Fibroblast of skin of left quadriceps (primary cell): Measurements from ENCODE around the gene CFAP57.

Source experiments
- DNase-seq, 2 experiments: peaks; one replicate each; pipeline ENCODE4 v3.0.0-alpha.2; 2013; ENCODE audit warnings: low read depth in 2 of 2

Gene CFAP57

GRCh38 chr1:43277116-43277876 is 105.2 kb downstream of the CFAP57 start:
- no peak for DNase-seq

- no peak for DNase-seq
Measured at GRCh38 chr1:43279161-43279560, 107.0 kb downstream of the CFAP57 start.

GRCh38 chr1:43279666-43280065 is 107.5 kb downstream of the CFAP57 start:
- DNase-seq = no peak

GRCh38 chr1:43280692-43281091 is 108.6 kb downstream of the CFAP57 start:
- DNase-seq = no peak

GRCh38 chr1:43282220-43283195 is 110.4 kb downstream of the CFAP57 start:
- no peak for DNase-seq

GRCh38 chr1:43284065-43284464 is 111.9 kb downstream of the CFAP57 start:
- DNase-seq = no peak

- no peak for DNase-seq
Measured at GRCh38 chr1:43284546-43285110, 112.5 kb downstream of the CFAP57 start.

- no peak for DNase-seq
Measured at GRCh38 chr1:43285269-43285990, 113.3 kb downstream of the CFAP57 start, which contains the start of gene C1orf210. Gene C1orf210, minus strand, starts transcription at chr1:43285581. Its CDS starts 2,311 bp downstream, at chr1:43283270.

- no peak for DNase-seq
Measured at GRCh38 chr1:43286115-43286514, 114.0 kb downstream of the CFAP57 start.

GRCh38 chr1:43286533-43286932 is 114.4 kb downstream of the CFAP57 start:
- DNase-seq = no peak

- DNase-seq = no peak
Measured at GRCh38 chr1:43288058-43288784, 116.1 kb downstream of the CFAP57 start.

- DNase-seq = no peak
Measured at GRCh38 chr1:43288785-43289706, 116.9 kb downstream of the CFAP57 start.

GRCh38 chr1:43292216-43292615 is 120.1 kb downstream of the CFAP57 start:
- no peak for DNase-seq

GRCh38 chr1:43292679-43293078 is 120.5 kb downstream of the CFAP57 start:
- DNase-seq = no peak

GRCh38 chr1:43293176-43293575 is 121.0 kb downstream of the CFAP57 start:
- DNase-seq = no peak

- DNase-seq = no peak
Measured at GRCh38 chr1:43293896-43294760, 122.0 kb downstream of the CFAP57 start.

GRCh38 chr1:43294761-43295160 is 122.6 kb downstream of the CFAP57 start:
- no peak for DNase-seq

GRCh38 chr1:43296207-43296606 is 124.1 kb downstream of the CFAP57 start:
- no peak for DNase-seq

- DNase-seq = no peak
Measured at GRCh38 chr1:43298055-43298454, 125.9 kb downstream of the CFAP57 start.
